ENCODE results near the gene SYS1. TPM values are rescaled to one million over a fixed set of nuclear protein-coding genes. Genes with fewer than 3 reads are reported as not detected.

SYS1 gene
- total and polyA plus RNA-seq, 2 of the 8 experiments (the other 6 are each of a cell fraction or from before 2014, with no cell fraction given): 19.6 to 50.8 TPM

DNA sequence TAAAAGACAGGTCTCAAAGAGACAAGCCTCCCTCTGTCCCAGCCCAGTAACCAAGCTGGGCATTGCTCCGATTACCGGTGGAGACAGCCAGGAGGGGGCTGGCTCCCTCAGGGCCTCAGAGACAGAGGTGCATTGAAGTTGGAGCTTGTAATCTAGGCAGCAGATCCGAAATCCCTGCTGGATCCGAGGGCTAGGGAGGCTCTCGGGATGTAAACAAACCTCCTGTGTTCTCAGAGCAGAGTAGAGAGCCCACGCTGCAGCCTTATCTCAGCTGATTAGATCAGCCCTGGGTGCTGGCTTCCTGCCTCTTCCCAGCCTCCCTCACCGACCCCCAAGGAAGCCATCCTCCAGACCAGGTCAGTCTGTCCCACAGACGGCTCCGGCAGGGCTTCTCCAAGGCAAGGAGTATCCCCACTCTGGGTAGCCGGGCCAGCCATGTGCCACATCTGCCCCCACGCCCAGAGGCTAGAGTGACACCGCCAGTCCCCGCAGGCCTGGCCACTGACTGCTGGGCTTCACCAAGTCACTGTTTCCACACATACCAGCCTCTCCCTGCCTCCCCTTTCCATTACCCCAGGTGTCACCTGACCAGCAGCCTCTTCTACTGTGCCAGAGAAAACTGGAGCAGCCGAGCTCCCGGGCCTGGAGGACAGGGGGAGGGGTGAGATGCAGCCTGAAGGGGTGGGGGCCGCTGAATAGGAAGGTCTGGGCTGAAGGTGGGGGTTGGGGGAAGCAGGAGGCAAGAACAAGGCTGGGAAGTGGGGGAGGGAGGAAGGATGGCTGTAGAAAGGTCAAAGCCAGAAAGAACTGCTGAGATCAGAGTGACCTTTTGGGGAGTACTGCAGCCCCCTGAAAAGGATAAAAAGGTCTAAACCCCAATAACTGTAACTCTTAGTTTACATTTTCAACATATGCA, 20.8 kb upstream of the SYS1 start:
- H3K79me2 ChIP-seq (ENCODE audit: control insufficient read depth in 1 of 2, insufficient read depth in 2 of 2, low read length in 2 of 2): peaks cover 0 to 89% of the 10 kb centered on the region in 2 experiments; a peak in 3 of 4 replicates
- H3K4me2 ChIP-seq (ENCODE audit: insufficient read depth in 1 of 2, low read depth in 2 of 2, low read length in 2 of 2): peak overlapping the region; percentile 68 to 84
- H3K9me3 ChIP-seq (ENCODE audit: insufficient read depth in 2 of 2, low read depth in 1 of 2, low read length in 1 of 2): no peaks in the 10 kb centered on the region
- H3K4me1 ChIP-seq (replicated peaks in 1 of 4; ENCODE audit: control insufficient read depth in 3 of 4, insufficient read depth in 4 of 4, low read length in 3 of 4): peaks cover 46 to 87% (median 62%) of the 10 kb centered on the region in 4 experiments
- 0 out of 2 replicates have a peak, but pooled peaks cover under 1% of the 10 kb centered on the region for H3K23me2 ChIP-seq (ENCODE audit: low read depth, low read length)
- FAIRE-seq (no peak), DNase-seq (ENCODE audit: low read depth in 1 of 2, low spot score in 2 of 2) (peak in 1 of 2 experiments; percentile 63)
- H3K56ac ChIP-seq (replicated peaks; ENCODE audit: insufficient read length, low read depth, low read length): peak overlapping the region; percentile 50
- ChIA-PET POLR2A (ENCODE audit: partially characterized antibody) (interaction anchor here (0.7 to 2.3 kb wide), 17 partner anchors 9 to 480 kb away, joined by 3 to 18 read pairs (median 4); partner anchors contain the start of genes PIGT and SYS1), CTCF (ENCODE audit: partially characterized antibody) (interaction anchor here (0.6 to 4.6 kb wide), 16 partner anchors 10 to 429 kb away, joined by 3 to 24 read pairs (median 5); partner anchors contain the start of gene SYS1)
- no peak overlapping the region for H2AFZ ChIP-seq (ENCODE audit: low read length)
- peaks cover 0 to 6% (median 0%) of the 10 kb centered on the region in 4 experiments; a peak in 1 of 8 replicates for H3K36me3 ChIP-seq (ENCODE audit: control insufficient read depth in 2 of 4, insufficient read depth in 4 of 4, low read length in 3 of 4)
- H3K27ac ChIP-seq (ENCODE audit: low read depth, low read length): peak overlapping the region; percentile 89
- H3K9ac ChIP-seq (replicated peaks in 1 of 4; ENCODE audit: extremely low read depth in 1 of 4, low read depth in 3 of 4, low read length in 3 of 4): peak overlapping the region in 3 of 4 experiments; percentile 56 to 63 (median 58); a peak in 6 of 7 replicates
- peak overlapping the region; percentile 93 for H4K8ac ChIP-seq (ENCODE audit: extremely low read depth, insufficient read depth, low read length)
- H4K91ac ChIP-seq (replicated peaks; ENCODE audit: insufficient read length, low read length): peak overlapping the region; percentile 85
- peak overlapping the region; percentile 65 for H2AK5ac ChIP-seq (ENCODE audit: low read depth, low read length)
- H3K79me1 ChIP-seq (ENCODE audit: low read depth, low read length): peaks cover 28% of the 10 kb centered on the region
- H3K23ac ChIP-seq (ENCODE audit: insufficient read length): no peak overlapping the region
- H3K14ac ChIP-seq (ENCODE audit: insufficient read length): no peak overlapping the region
- peak overlapping the region; percentile 11 for H3K4ac ChIP-seq (replicated peaks; ENCODE audit: insufficient read length, low read depth, low read length)
- peak overlapping the region; percentile 91 for H2BK12ac ChIP-seq (ENCODE audit: low read depth, low read length)
- peak overlapping the region; percentile 93 for H2BK5ac ChIP-seq (ENCODE audit: low read depth, low read length)
- peak overlapping the region; percentile 92 for H2BK20ac ChIP-seq (ENCODE audit: low read length)
- peak overlapping the region; percentile 8 to 51 (median 36) for H3K4me3 ChIP-seq (ENCODE audit: extremely low read depth in 1 of 4, insufficient read depth in 2 of 4, low read depth in 3 of 4, low read length in 4 of 4)
- H2BK15ac ChIP-seq (ENCODE audit: low read length): no peak overlapping the region
- WGBS, 2 experiments (ENCODE audit: extremely low coverage in 1 of 2, insufficient coverage in 1 of 2, insufficient read length in 1 of 2, insufficient replicate concordance in 2 of 2, low coverage in 1 of 2, low lambda C conversion rate in 2 of 2, missing lambda C conversion rate in 1 of 2): 24% methylated on average over 13 of the region's 16 CpGs; no CpG with 5 or more reads in 1 of the 2 experiments
- H4K5ac ChIP-seq (ENCODE audit: insufficient read length, low read depth, low read length): peak overlapping the region; percentile 89
- H3K18ac ChIP-seq (ENCODE audit: extremely low read depth, low read length): peak overlapping the region; percentile 90
- peaks cover 0 to 5% of the 10 kb centered on the region in 2 experiments for H4K20me1 ChIP-seq (replicated peaks in 1 of 2; ENCODE audit: control insufficient read depth in 1 of 2, insufficient read depth in 2 of 2, low read length in 2 of 2)
- H3K27me3 ChIP-seq (replicated peaks in 1 of 4; ENCODE audit: control insufficient read depth in 3 of 4, extremely low read depth in 1 of 4, insufficient read depth in 3 of 4, low read length in 3 of 4): no peaks in the 10 kb centered on the region
- H2BK120ac ChIP-seq (replicated peaks; ENCODE audit: low read depth, low read length): peak overlapping the region; percentile 67
- TF ChIP-seq NRF1 (IDR thresholded peaks at IDR 0.05; ENCODE audit: low read depth, low read length) (no peak), CBX5 (IDR thresholded peaks at IDR 0.05; ENCODE audit: low read depth, low read length) (no peak), GABPA (IDR thresholded peaks at IDR 0.05; ENCODE audit: borderline replicate concordance, insufficient read depth, low read length) (no peak), CBX8 (IDR thresholded peaks at IDR 0.05; ENCODE audit: borderline replicate concordance, low read depth, low read length) (no peak), KDM1A (IDR thresholded peaks at IDR 0.05; ENCODE audit: borderline replicate concordance, low read length) (no peak), RXRA (IDR thresholded peaks at IDR 0.05; ENCODE audit: insufficient read depth, low read depth, low read length) (no peak), SP2 (IDR thresholded peaks at IDR 0.05; ENCODE audit: low read length) (no peak), TEAD4 (IDR thresholded peaks at IDR 0.05; ENCODE audit: low read depth, low read length) (peak; percentile 62; the same call in 1 of the 2 replicates), KDM5A (IDR thresholded peaks at IDR 0.05; ENCODE audit: low read length) (no peak), EZH2 (IDR thresholded peaks at IDR 0.05; ENCODE audit: low read depth, low read length, severe bottlenecking) (no peak), CHD2 (IDR thresholded peaks at IDR 0.05; ENCODE audit: low read length) (peak; percentile 22; the same call in 1 of the 2 replicates)

All from H1 (cell line).